Epithelial cell of prostate (primary cell): ENCODE data around the gene ORM1.
"Not testable (repeated sequence)": the region's sequence is repeated elsewhere in the genome, so short reads cannot be mapped to it uniquely, and the experiment has no call there.

ENCODE experiments used
- DNase-seq: peaks from one replicate; pipeline ENCODE4 v3.0.0-alpha.2; 2011; ENCODE audit warnings: low read depth, low spot score
- H3K27ac ChIP-seq: fragments of 450-650 bp; 2 replicates; pipeline ENCODE4 v1.5.1; 2017; ENCODE audit warnings: mild to moderate bottlenecking

Gene ORM1

GRCh38 chr9:114322160-114322818, 609 bp upstream of the ORM1 start:
- H3K27ac ChIP-seq, DNase-seq: not testable (repeated sequence)

- H3K27ac ChIP-seq, DNase-seq: not testable (repeated sequence)
Measured at GRCh38 chr9:114323849-114324248, 951 bp downstream of the ORM1 start.

DNA sequence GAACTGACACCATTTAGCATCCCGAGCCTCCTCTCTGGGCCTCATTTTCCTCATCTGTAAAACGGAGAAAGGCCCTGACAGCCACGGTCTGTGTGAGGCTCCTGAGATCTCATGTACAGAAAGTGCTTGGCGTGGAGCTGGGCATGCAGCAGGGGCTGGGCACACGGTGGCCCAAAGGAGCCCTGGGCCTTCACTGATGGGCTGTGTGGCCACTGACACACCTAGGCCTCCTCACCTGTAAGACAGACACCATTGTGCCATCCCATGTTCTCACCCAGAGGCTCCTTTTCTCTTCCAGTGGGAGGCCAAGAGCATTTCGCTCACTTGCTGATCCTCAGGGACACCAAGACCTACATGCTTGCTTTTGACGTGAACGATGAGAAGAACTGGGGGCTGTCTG, 1.6 kb downstream of the ORM1 start:
- DNase-seq: no peak
- H3K27ac ChIP-seq: no peak overlapping the region

DNA sequence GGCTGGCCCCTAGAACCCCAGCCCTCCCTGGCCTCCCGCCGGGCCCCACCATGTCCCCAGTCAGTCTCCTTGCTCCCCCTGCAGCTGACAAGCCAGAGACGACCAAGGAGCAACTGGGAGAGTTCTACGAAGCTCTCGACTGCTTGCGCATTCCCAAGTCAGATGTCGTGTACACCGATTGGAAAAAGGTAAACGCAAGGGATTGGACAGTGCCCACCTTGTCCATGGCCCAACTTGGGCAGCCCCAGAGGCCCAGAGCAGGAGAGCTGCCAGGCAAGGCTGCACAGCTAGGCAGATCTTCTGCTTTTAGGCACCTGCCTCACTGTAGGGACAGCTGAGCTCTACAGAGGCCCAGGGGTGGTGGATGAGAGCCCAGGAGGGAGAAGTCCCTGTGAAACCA, 2.1 kb downstream of the ORM1 start:
- not testable (repeated sequence) for DNase-seq, H3K27ac ChIP-seq

GRCh38 chr9:114325684-114326254, 2.9 kb downstream of the ORM1 start:
- not testable (repeated sequence) for DNase-seq, H3K27ac ChIP-seq

DNA sequence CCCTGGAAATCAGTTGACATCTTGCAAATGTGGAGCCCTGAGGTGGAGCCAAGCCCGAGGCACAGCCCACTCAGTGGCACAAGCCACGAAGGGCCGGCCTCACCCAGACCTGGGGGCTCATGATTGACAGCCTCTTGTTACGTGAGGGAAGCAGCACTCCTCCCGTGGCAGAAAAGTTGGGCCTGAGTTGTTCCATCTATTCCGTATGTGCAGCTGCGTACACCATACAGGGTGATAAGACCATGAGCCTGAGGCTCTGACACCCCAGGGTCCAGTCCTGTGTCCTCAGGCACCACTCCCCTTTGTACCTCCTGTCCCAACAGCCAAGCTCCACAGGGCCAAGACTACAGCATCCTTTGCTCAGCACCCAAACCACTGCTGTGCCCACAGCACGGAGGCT, 4.9 kb downstream of the ORM1 start:
- no peak overlapping the region for H3K27ac ChIP-seq
- DNase-seq: no peak

DNA sequence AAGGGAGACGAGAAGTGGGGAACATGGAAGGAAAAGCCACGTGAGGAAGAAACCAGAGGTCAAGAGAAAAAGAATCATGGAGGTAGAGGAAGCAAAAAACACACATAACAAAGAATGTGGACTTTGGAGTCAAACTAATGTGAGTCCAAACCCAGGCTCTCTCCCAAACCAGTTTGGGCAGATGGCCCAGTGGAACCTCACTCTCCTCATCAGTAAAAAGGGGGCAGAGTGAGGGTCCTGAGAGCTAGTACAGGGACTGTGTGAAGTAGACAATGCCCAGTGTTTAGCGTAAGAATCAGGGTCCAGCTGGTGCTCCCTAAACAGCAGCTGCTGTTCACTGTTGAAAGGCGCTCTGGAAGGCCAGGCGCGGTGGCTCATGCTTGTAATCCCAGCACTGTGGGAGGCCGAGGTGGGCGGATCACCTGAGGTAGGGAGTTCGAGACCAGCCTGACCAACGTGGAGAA, 5.5 kb downstream of the ORM1 start:
- H3K27ac ChIP-seq, DNase-seq: not testable (repeated sequence)

DNA sequence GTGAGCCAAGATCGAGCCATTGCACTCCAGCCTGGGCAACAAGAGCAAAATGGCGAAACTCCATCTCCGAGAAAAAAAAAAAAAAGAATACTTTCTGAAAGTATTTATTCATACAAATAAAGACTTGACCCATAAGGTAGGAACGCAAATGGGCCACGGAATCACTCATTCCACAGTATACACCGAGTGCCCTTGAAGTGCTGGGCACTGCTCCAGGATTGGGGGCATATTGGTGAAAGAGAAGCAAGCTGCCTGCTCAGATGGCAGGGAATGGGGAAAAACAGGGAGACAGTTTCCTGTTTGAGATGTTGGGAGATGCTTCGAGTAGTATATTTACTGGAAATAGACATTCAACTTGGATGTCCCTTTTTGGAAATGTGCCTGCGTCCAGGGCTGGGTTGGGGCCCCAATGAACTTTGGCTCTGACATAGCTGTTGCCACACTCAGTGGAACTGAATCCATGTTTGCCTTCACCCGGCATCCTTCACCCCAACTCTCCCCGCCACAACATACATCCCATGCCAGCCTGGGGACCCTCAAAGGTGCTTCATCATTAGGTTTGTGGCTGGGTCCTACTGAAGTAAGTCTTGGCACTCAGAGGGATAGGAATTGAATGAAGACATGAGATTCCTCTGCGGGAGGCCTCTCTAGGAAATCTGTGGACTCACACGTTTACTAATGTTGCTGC, 6.2 kb downstream of the ORM1 start:
- H3K27ac ChIP-seq, DNase-seq: not testable (repeated sequence)

GRCh38 chr9:114329625-114330022, 6.7 kb downstream of the ORM1 start, which contains the start of gene ORM2:
Gene ORM2, plus strand, starts transcription at chr9:114329869. Its CDS starts 36 bp downstream, at chr9:114329905.
- not testable (repeated sequence) for H3K27ac ChIP-seq, DNase-seq

DNA sequence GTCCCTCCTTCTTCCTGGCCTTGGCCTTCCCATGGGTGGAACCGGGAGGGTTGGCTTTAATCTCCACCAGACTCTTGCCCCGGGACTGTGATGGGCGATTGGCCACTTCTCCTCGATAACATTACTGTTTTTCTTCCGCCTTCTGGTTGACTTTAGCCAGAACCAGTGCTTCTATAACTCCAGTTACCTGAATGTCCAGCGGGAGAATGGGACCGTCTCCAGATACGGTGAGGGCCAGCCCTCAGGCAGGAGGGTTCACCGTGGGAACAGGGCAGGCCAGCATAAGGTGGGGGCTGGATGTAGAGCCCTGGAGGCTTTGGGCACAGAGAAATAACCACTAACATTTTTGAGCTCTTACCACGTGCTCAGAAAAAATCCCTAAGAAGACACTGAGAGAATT, 7.7 kb downstream of the ORM1 start:
- no peak overlapping the region for H3K27ac ChIP-seq
- no peak for DNase-seq

DNA sequence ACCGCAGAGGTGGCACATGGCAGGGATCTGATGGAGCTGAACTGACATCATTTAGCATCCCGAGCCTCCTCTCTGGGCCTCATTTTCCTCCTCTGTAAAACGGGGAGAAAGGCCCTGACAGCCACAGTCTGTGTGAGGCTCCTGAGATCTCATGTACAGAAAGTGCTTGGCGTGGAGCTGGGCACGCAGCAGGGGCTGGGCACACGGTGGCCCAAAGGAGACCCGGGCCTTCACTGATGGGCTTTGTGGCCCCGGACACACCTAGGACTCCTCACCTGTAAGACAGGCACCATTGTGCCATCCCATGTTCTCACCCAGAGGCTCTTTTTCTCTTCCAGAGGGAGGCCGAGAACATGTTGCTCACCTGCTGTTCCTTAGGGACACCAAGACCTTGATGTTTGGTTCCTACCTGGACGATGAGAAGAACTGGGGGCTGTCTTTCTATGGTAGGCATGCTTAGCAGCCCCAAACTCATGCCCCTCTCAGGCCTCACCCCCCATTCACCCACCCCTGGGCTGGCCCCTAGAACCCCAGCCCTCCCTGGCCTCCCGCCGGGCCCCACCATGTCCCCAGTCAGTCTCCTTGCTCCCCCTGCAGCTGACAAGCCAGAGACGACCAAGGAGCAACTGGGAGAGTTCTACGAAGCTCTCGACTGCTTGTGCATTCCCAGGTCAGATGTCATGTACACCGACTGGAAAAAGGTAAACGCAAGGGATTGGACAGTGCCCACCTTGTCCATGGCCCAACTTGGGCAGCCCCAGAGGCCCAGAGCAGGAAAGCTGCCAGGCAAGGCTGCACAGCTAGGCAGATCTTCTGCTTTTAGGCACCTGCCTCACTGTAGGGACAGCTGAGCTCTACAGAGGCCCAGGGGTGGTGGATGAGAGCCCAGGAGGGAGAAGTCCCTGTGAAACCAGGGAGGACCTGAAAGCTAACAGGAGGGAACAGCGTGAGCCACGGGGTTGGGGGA, 8.6 kb downstream of the ORM1 start:
- H3K27ac ChIP-seq, DNase-seq: not testable (repeated sequence)

- not testable (repeated sequence) for DNase-seq, H3K27ac ChIP-seq
Measured at GRCh38 chr9:114332474-114333040, 9.7 kb downstream of the ORM1 start.

GRCh38 chr9:114333718-114334117, 10.8 kb downstream of the ORM1 start:
- not testable (repeated sequence) for H3K27ac ChIP-seq, DNase-seq

DNA sequence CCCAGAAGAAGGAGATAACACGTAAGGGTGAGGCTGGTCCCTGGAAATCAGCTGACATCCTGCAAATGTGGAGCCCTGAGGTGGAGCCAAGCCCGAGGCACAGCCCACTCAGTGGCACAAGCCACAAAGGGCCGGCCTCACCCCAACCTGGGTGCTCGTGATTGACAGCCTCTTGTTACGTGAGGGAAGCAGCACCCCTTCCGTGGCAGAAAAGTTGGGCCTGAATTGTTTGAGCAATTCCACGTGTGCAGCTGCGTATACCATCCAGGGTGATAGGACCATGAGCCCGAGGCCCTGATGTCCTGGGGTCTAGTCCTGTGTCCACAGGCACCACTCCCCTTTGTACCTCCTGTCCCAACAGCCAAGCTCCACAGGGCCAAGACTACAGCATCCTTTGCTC, 11.6 kb downstream of the ORM1 start:
- DNase-seq: no peak
- H3K27ac ChIP-seq: no peak overlapping the region

GRCh38 chr9:114335745-114336144, 12.8 kb downstream of the ORM1 start:
- H3K27ac ChIP-seq: no peak overlapping the region

DNA sequence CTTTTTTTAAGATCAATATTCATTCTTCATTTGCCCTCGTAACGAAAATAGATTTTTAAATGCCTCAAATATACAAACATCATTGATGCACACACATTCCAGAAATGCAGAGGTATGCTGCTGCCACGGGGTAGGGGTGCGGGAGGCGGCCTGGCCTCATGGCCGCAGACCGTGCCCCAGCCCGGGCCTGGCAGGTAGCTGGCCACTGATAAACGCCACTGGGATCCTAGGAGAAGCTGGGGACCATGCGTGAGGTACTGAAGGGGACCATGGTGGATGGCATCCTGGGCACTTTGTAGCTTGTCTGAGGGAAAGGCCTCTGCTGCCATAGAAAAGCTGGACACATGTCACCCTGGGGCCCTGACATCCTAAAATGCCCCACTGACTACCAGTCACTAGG, 13.3 kb downstream of the ORM1 start:
- no peak for DNase-seq
- no peak overlapping the region for H3K27ac ChIP-seq

More at GRCh38 chr9:114335745-114336144, 12.8 kb downstream of the ORM1 start:
- DNase-seq: no peak

DNA sequence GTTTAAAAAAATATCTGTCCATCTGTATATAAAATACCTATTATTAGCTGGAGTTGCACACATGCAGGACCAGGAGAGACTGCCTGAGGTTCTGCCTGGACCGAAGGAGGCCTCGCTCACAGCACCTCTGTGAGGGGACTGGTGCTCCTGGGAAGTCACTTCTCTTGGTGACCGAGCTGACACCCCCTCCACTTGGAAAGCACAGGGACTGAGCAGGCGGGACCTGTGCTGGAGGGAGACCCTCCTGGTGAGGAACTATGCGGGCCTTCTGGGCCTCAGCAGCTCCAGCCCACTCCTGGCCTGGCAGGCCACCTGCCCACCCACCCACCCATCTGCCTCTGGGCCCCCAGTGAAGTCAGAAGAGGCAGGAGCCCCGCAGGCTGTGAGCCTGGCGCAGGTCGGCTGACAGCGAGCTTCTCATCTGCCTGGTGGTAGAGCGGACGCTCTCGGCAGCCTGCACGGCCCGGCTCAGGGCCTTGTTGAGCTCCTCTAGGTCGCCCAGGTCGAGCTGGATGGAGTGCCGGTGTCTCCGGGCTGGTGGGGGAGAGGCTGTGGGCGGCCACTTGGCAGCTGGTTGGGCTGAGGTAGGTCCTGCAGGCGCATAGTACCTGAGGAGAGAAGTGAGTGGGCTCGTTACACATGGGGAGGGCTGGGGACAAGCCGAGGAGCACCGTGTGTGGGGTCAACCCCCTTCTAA, 13.9 kb downstream of the ORM1 start:
- no peak overlapping the region for H3K27ac ChIP-seq
- no peak for DNase-seq

- DNase-seq: no peak
- H3K27ac ChIP-seq: no peak overlapping the region
Measured at GRCh38 chr9:114338187-114338586, 15.3 kb downstream of the ORM1 start.
